OCI-LY1 (cell line): ENCODE results near the gene OR6K6.
A peak's percentile ranks its signal among the peaks of the same experiment; 100 is the strongest.

Source experiments
- H2AFZ ChIP-seq: fragments of 200-600 bp; sonication (generic), shearing (Covaris generic); 2 replicates; pipeline ENCODE4 v1.6.0; 2014; ENCODE audit warnings: antibody characterized with exemption, mild to moderate bottlenecking, low read length
- H3F3A ChIP-seq: fragments of 200-600 bp; sonication (generic), shearing (Covaris generic); 2 replicates; pipeline ENCODE4 v1.6.0; 2014; ENCODE audit warnings: mild to moderate bottlenecking, antibody characterized with exemption, low read length, moderate library complexity; ENCODE audit not compliant: insufficient read depth
- H3K27ac ChIP-seq: fragments of 200-600 bp; sonication (generic); 2 replicates; pipeline ENCODE4 v1.5.1; 2014; ENCODE audit warnings: low read length, mixed run types, mild to moderate bottlenecking, low read depth; ENCODE audit not compliant: poor library complexity, severe bottlenecking
- H3K27me3 ChIP-seq: fragments of 200-600 bp; sonication (generic); 2 replicates; pipeline ENCODE4 v1.6.0; 2014; ENCODE audit warnings: antibody characterized with exemption, mild to moderate bottlenecking, low read length, moderate library complexity; ENCODE audit not compliant: insufficient read depth
- H3K36me3 ChIP-seq: fragments of 200-600 bp; sonication (generic); 2 replicates; pipeline ENCODE4 v1.6.1; 2014; ENCODE audit warnings: mild to moderate bottlenecking, antibody characterized with exemption, low read length, moderate library complexity, mixed read lengths; ENCODE audit not compliant: insufficient read depth
- H3K4me1 ChIP-seq: fragments of 200-600 bp; sonication (generic); 2 replicates; pipeline ENCODE4 v1.5.1; 2014; ENCODE audit warnings: mild to moderate bottlenecking, low read length, moderate library complexity; ENCODE audit not compliant: insufficient read depth, severe bottlenecking
- H3K4me2 ChIP-seq: fragments of 200-600 bp; sonication (generic), shearing (Covaris generic); 2 replicates; pipeline ENCODE4 v1.6.1; 2014; ENCODE audit warnings: low read length
- H3K4me3 ChIP-seq: fragments of 200-600 bp; sonication (generic); 2 replicates; pipeline ENCODE4 v1.5.1; 2014; ENCODE audit warnings: low read length, low read depth, mild to moderate bottlenecking, mixed read lengths; ENCODE audit not compliant: poor library complexity, severe bottlenecking
- H3K79me2 ChIP-seq: fragments of 200-600 bp; shearing (Covaris generic); 2 replicates; pipeline ENCODE4 v1.6.1; 2016; ENCODE audit warnings: mixed run types, low read length, mixed read lengths; ENCODE audit not compliant: insufficient read depth
- H3K9ac ChIP-seq: fragments of 200-600 bp; sonication (generic), shearing (Covaris generic); 2 replicates; pipeline ENCODE4 v1.6.1; 2014; ENCODE audit warnings: mild to moderate bottlenecking, low read length, mixed read lengths
- H3K9me2 ChIP-seq: fragments of 200-600 bp; sonication (generic), shearing (Covaris generic); 2 replicates; pipeline ENCODE4 v1.6.1; 2014; ENCODE audit warnings: low read depth, mild to moderate bottlenecking, low read length, mixed read lengths
- H3K9me3 ChIP-seq: fragments of 200-600 bp; shearing (Covaris generic); 2 replicates; pipeline ENCODE4 v1.6.1; 2014; ENCODE audit warnings: low read length, mixed read lengths
- H4K20me1 ChIP-seq: fragments of 200-600 bp; sonication (generic), shearing (Covaris generic); 2 replicates; pipeline ENCODE4 v1.6.0; 2016; ENCODE audit warnings: mild to moderate bottlenecking, low read length; ENCODE audit not compliant: insufficient read depth
- CTCF ChIP-seq: fragments of 200-600 bp; sonication (generic), shearing (Covaris generic); IDR thresholded peaks from 2 replicates; pipeline ENCODE4 v1.5.1; 2017; ENCODE audit warnings: mild to moderate bottlenecking, antibody characterized with exemption, low read length, moderate library complexity, mixed read lengths
- EZH2 ChIP-seq: fragments of 200-600 bp; sonication (generic), shearing (Covaris generic); IDR thresholded peaks from 2 replicates; pipeline ENCODE4 v1.8.0; 2017; ENCODE audit warnings: borderline replicate concordance, mixed run types, mild to moderate bottlenecking, antibody characterized with exemption, low read length, moderate library complexity, mixed read lengths

OR6K6 gene

DNA sequence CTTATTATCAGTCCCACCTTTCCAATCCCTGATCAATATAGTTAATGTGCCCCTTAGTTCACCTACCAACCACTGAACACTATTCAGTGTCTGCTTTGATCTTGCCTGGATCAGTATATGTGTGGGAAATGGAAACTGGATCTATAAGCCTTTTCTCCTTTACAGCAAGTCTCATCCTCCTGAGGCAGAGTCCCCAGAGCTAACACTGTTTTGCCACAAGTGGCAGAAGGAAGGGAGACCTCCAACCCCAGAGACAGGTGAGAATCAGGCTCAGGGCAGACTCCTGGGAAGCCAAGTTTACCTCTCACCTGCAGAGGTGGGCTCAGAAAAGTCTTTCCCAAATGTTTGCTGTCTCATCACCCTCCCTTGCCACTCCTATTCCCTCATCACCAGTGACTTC lies 26.6 kb downstream of the OR6K6 start, which contains the start of gene OR6N2:
TSS of gene OR6N2 (minus strand) at position 101 of the 400 bp plus-strand sequence. CDS start 3,569 bp downstream, outside the sequence.
- H3K4me2 ChIP-seq: no peak within 1 kb of the TSS
- no peaks in the 10 kb centered on the region for H3F3A ChIP-seq
- no peak within 1 kb of the TSS for H3K9ac ChIP-seq
- no peak within 1 kb of the TSS for H3K27ac ChIP-seq
- H3K79me2 ChIP-seq: no peaks in the 10 kb centered on the region
- H3K4me1 ChIP-seq: no peaks in the 10 kb centered on the region
- no peaks in the 10 kb centered on the region for H3K27me3 ChIP-seq
- TF ChIP-seq CTCF (no peak), EZH2 (no peak)
- H2AFZ ChIP-seq: no peak within 1 kb of the TSS
- H3K9me2 ChIP-seq: no peaks in the 10 kb centered on the region
- no peaks in the 10 kb centered on the region for H3K9me3 ChIP-seq
- H3K4me3 ChIP-seq: no peak within 1 kb of the TSS
- no peaks in the 10 kb centered on the region for H4K20me1 ChIP-seq
- no peaks in the 10 kb centered on the region for H3K36me3 ChIP-seq

DNA sequence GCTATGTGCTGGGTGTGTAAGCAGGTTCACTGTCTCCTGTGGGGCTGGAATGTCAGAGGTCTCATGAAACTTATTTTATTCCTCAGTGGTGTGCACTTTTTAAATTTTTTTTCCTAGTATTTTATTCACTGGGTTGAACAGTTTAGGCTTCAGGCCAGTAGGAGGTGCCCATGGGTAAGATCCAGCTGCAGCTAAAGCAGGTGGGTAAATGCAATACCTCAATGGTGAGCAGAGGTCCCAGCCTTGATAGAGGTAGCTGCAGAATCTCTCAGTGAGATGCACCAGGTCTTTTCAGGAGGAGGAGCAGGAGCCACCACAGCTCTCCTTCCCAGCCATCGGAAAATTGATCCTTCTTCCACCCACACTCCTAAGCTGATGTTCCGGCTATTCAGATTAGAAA lies 39.1 kb downstream of the OR6K6 start:
- no peak overlapping the region for H3K27ac ChIP-seq
- no peaks in the 10 kb centered on the region for H3K4me1 ChIP-seq
- H3K4me2 ChIP-seq: no peak overlapping the region
- H3K27me3 ChIP-seq: no peaks in the 10 kb centered on the region
- H3K79me2 ChIP-seq: no peaks in the 10 kb centered on the region
- H4K20me1 ChIP-seq: no peaks in the 10 kb centered on the region
- H3K36me3 ChIP-seq: no peaks in the 10 kb centered on the region
- H3K9ac ChIP-seq: no peak overlapping the region
- no peaks in the 10 kb centered on the region for H3K9me3 ChIP-seq
- H3F3A ChIP-seq: no peaks in the 10 kb centered on the region
- no peaks in the 10 kb centered on the region for H3K9me2 ChIP-seq
- TF ChIP-seq CTCF (peak; percentile 65), EZH2 (no peak)
- no peak overlapping the region for H3K4me3 ChIP-seq
- H2AFZ ChIP-seq: no peak overlapping the region

DNA sequence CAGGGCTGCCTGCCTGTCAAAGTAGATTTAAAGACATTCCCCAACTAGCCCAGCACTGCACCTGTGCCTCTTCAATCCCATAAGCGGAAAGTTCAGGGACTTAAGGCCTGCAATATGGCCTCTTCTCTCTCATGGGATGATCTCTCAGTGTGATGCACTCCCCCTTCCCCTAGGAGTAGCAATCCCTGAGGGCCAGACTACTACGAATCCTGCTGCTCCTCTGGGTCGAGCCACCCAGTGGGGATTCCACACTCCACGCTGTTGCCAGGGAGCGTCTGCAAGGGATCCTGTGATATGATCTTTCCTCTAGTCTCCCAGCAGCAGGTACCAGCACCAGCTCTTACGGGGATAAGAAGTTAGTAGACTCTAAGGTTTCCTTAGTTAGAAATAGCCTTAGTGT lies 39.7 kb downstream of the OR6K6 start:
- no peaks in the 10 kb centered on the region for H3K9me2 ChIP-seq
- H3K79me2 ChIP-seq: no peaks in the 10 kb centered on the region
- no peaks in the 10 kb centered on the region for H3K4me1 ChIP-seq
- H3K27ac ChIP-seq: no peak overlapping the region
- H3K36me3 ChIP-seq: no peaks in the 10 kb centered on the region
- no peak overlapping the region for H3K9ac ChIP-seq
- TF ChIP-seq EZH2: no peak
- H3K4me2 ChIP-seq: no peak overlapping the region
- H4K20me1 ChIP-seq: no peaks in the 10 kb centered on the region
- H3K27me3 ChIP-seq: no peaks in the 10 kb centered on the region
- H3K4me3 ChIP-seq: no peak overlapping the region
- H2AFZ ChIP-seq: no peak overlapping the region
- no peaks in the 10 kb centered on the region for H3K9me3 ChIP-seq
- H3F3A ChIP-seq: no peaks in the 10 kb centered on the region

- Histone ChIP-seq H3K4me1 (no peaks in the 10 kb centered on the region), H4K20me1 (no peaks in the 10 kb centered on the region), H3K27ac (no peak overlapping the region), H3F3A (no peaks in the 10 kb centered on the region), H3K27me3 (no peaks in the 10 kb centered on the region), H2AFZ (no peak overlapping the region), H3K79me2 (no peaks in the 10 kb centered on the region), H3K9me3 (no peaks in the 10 kb centered on the region), H3K4me2 (no peak overlapping the region), H3K9me2 (no peaks in the 10 kb centered on the region), H3K36me3 (no peaks in the 10 kb centered on the region), H3K4me3 (no peak overlapping the region), H3K9ac (no peak overlapping the region)
- TF ChIP-seq CTCF: 0 out of 2 replicates have a peak, but pooled peaks have one; percentile 4
- no peak for TF ChIP-seq EZH2
Observed at GRCh38 chr1:158798531-158798930, 44.0 kb downstream of the OR6K6 start.
